T-helper 2 cell treated with Interferon-gamma antibody and Interleukin-4, amounts not matched to agents 100 ng/mL and 5 ng/mL, for 36 hours (primary cell): ENCODE results near the gene SRL. TPM values are rescaled to one million over a fixed set of nuclear protein-coding genes. Genes with fewer than 3 reads are reported as not detected.
"Not testable (repeated sequence)": the region's sequence is repeated elsewhere in the genome, so short reads cannot be mapped to it uniquely, and the experiment has no call there.

Experiments used
- intact Hi-C: fragments of 100-400 bp; cut with micrococcal nuclease; formaldehyde crosslinking; loops from one replicate; pipeline ENCODE4 v1.15.1; 2023
- total RNA-seq: library from RNA; stranded (reverse); gene quantifications from 2 replicates; pipeline ENCODE4 v1.2.3, GENCODE V29; 2022

SRL gene
- total RNA-seq, 1 donor from 2014 or later = not detected

- intact Hi-C loops = no loop called here
Observed at GRCh38 chr16:4231886-4232285, 10.0 kb downstream of the SRL start.

GRCh38 chr16:4231367-4231766 lies 10.5 kb downstream of the SRL start:
- intact Hi-C loops = no loop called here

GRCh38 chr16:4227040-4227332 lies 14.9 kb downstream of the SRL start:
- intact Hi-C loops = no loop called here

- intact Hi-C loops = no loop called here
Observed at GRCh38 chr16:4226251-4227039, 15.4 kb downstream of the SRL start.

- intact Hi-C loops = no loop called here
Observed at GRCh38 chr16:4225075-4225474, 16.8 kb downstream of the SRL start.

- intact Hi-C loops = no loop called here
Observed at GRCh38 chr16:4220358-4220757, 21.5 kb downstream of the SRL start.

GRCh38 chr16:4218202-4218601 lies 23.7 kb downstream of the SRL start:
- intact Hi-C loops = no loop called here

- intact Hi-C loops = no loop called here
Observed at GRCh38 chr16:4217204-4218131, 24.4 kb downstream of the SRL start.

- intact Hi-C loops = no loop called here
Observed at GRCh38 chr16:4216596-4216995, 25.3 kb downstream of the SRL start.

- intact Hi-C loops = no loop called here
Observed at GRCh38 chr16:4215106-4215505, 26.8 kb downstream of the SRL start.

- intact Hi-C loops = no loop called here
Observed at GRCh38 chr16:4214215-4214621, 27.7 kb downstream of the SRL start.

- intact Hi-C loops = no loop called here
Observed at GRCh38 chr16:4213737-4214136, 28.1 kb downstream of the SRL start.

GRCh38 chr16:4212934-4213296 lies 29.0 kb downstream of the SRL start:
- intact Hi-C loops = no loop called here

GRCh38 chr16:4212211-4212933 lies 29.5 kb downstream of the SRL start:
- intact Hi-C loops = no loop called here

GRCh38 chr16:4211445-4212210 lies 30.3 kb downstream of the SRL start:
- intact Hi-C loops = not testable (repeated sequence)

GRCh38 chr16:4209666-4210065 lies 32.2 kb downstream of the SRL start:
- intact Hi-C loops = no loop called here

GRCh38 chr16:4208341-4208751 lies 33.5 kb downstream of the SRL start:
- intact Hi-C loops = no loop called here

GRCh38 chr16:4207683-4208340 lies 34.1 kb downstream of the SRL start:
- intact Hi-C loops = no loop called here

- intact Hi-C loops = no loop called here
Observed at GRCh38 chr16:4207229-4207628, 34.7 kb downstream of the SRL start.

- intact Hi-C loops = no loop called here
Observed at GRCh38 chr16:4206680-4207079, 35.2 kb downstream of the SRL start.

- intact Hi-C loops = no loop called here
Observed at GRCh38 chr16:4205971-4206370, 35.9 kb downstream of the SRL start.
